Effector memory CD8-positive, alpha-beta T cell (primary cell): ENCODE results near the gene NOTCH3.

Source experiments
- ATAC-seq: fragments of 150-1000 bp; cut with Tn5 transposase; replicated peaks from 2 replicates; pipeline ENCODE4 v1.10.0; 2021; ENCODE audit warnings: mild to moderate bottlenecking, moderate library complexity
- DNase-seq, 3 experiments: peaks; one replicate each; pipeline ENCODE4 v3.0.0; 2021
- H3K27ac Mint-ChIP-seq, 2 donors: one replicate each; pipeline ENCODE4 v1.8.0; 2022; ENCODE audit warnings: mild to moderate bottlenecking in 2 of 2, mixed read lengths in 2 of 2, moderate library complexity in 2 of 2
- H3K27me3 Mint-ChIP-seq, 2 donors: one replicate each; pipeline ENCODE4 v1.8.0; 2022; ENCODE audit warnings: mixed read lengths in 2 of 2
- H3K36me3 Mint-ChIP-seq: one replicate; pipeline ENCODE4 v1.8.0; 2022; ENCODE audit warnings: mild to moderate bottlenecking, moderate library complexity, mixed read lengths; ENCODE audit not compliant: insufficient read depth
- H3K4me1 Mint-ChIP-seq, 2 donors: one replicate each; pipeline ENCODE4 v1.8.0; 2022; ENCODE audit warnings: low read depth in 2 of 2, mixed read lengths in 2 of 2
- H3K4me3 Mint-ChIP-seq, 2 donors: one replicate each; pipeline ENCODE4 v1.8.0; 2022; ENCODE audit warnings: mild to moderate bottlenecking in 2 of 2, mixed read lengths in 2 of 2, moderate library complexity in 2 of 2
- H3K9me3 Mint-ChIP-seq, 2 donors: one replicate each; pipeline ENCODE4 v1.8.0; 2022; ENCODE audit warnings: mixed read lengths in 2 of 2

Gene NOTCH3

GRCh38 chr19:15223649-15224361 is 23.0 kb upstream of the NOTCH3 start:
- Mint-ChIP-seq H3K4me3 (peak overlapping the region; percentile 81 to 86), H3K4me1 (peaks cover 9 to 10% of the 10 kb centered on the region in 2 donors), H3K36me3 (peaks cover 3% of the 10 kb centered on the region), H3K27ac (peak overlapping the region; percentile 65 to 72), H3K27me3 (peaks cover 41 to 48% of the 10 kb centered on the region in 2 donors), H3K9me3 (no peaks in the 10 kb centered on the region)
- no peak for ATAC-seq
- DNase-seq: no peak

- Mint-ChIP-seq H3K36me3 (peaks cover 3% of the 10 kb centered on the region), H3K4me3 (peak overlapping the region; percentile 81 to 86), H3K27ac (peak overlapping the region in 1 of 2 donors; percentile 2), H3K4me1 (peaks cover 9 to 10% of the 10 kb centered on the region in 2 donors), H3K9me3 (no peaks in the 10 kb centered on the region), H3K27me3 (peaks cover 43 to 48% of the 10 kb centered on the region in 2 donors)
- DNase-seq (peak; percentile 45 to 60 (median 47)), ATAC-seq (peak; percentile 98)
These were observed 22.2 kb upstream of the NOTCH3 start for GRCh38 chr19:15222738-15223648.

GRCh38 chr19:15220833-15221232 is 20.0 kb upstream of the NOTCH3 start:
- peaks cover 3% of the 10 kb centered on the region for H3K36me3 Mint-ChIP-seq

GRCh38 chr19:15218501-15218900 is 17.7 kb upstream of the NOTCH3 start:
- no peak overlapping the region for H3K4me3 Mint-ChIP-seq
- H3K36me3 Mint-ChIP-seq: peaks cover 3% of the 10 kb centered on the region
- DNase-seq (no peak), ATAC-seq (no peak)
- H3K9me3 Mint-ChIP-seq: no peaks in the 10 kb centered on the region
- H3K27ac Mint-ChIP-seq: no peak overlapping the region
- peaks cover 24 to 31% of the 10 kb centered on the region in 2 donors for H3K27me3 Mint-ChIP-seq
- H3K4me1 Mint-ChIP-seq: peaks cover 3 to 5% of the 10 kb centered on the region in 2 donors

More at GRCh38 chr19:15220833-15221232, 20.0 kb upstream of the NOTCH3 start:
- Mint-ChIP-seq H3K4me3 (no peak overlapping the region), H3K9me3 (no peaks in the 10 kb centered on the region), H3K4me1 (peaks cover 9 to 10% of the 10 kb centered on the region in 2 donors), H3K27me3 (peaks cover 36 to 48% of the 10 kb centered on the region in 2 donors), H3K27ac (no peak overlapping the region)
- DNase-seq (no peak), ATAC-seq (no peak)

GRCh38 chr19:15216363-15216762 is 15.6 kb upstream of the NOTCH3 start:
- Mint-ChIP-seq H3K36me3 (no peaks in the 10 kb centered on the region), H3K27me3 (peaks cover 12 to 20% of the 10 kb centered on the region in 2 donors), H3K9me3 (no peaks in the 10 kb centered on the region), H3K4me1 (no peaks in the 10 kb centered on the region), H3K27ac (no peak overlapping the region), H3K4me3 (no peak overlapping the region)
- ATAC-seq: no peak
- DNase-seq: no peak

- no peaks in the 10 kb centered on the region for H3K4me1 Mint-ChIP-seq
- no peak for DNase-seq
- no peaks in the 10 kb centered on the region for H3K9me3 Mint-ChIP-seq
- H3K27me3 Mint-ChIP-seq: peaks cover 2 to 7% of the 10 kb centered on the region in 2 donors
- H3K4me3 Mint-ChIP-seq: no peak overlapping the region
- no peaks in the 10 kb centered on the region for H3K36me3 Mint-ChIP-seq
- no peak for ATAC-seq
- H3K27ac Mint-ChIP-seq: no peak overlapping the region
These were observed 13.1 kb upstream of the NOTCH3 start for GRCh38 chr19:15213715-15214381.

- Mint-ChIP-seq H3K9me3 (no peaks in the 10 kb centered on the region), H3K27me3 (peaks cover 0 to 7% of the 10 kb centered on the region in 2 donors), H3K36me3 (no peaks in the 10 kb centered on the region), H3K4me1 (no peaks in the 10 kb centered on the region), H3K4me3 (no peak overlapping the region), H3K27ac (no peak overlapping the region)
- ATAC-seq (no peak), DNase-seq (no peak)
These were observed 11.9 kb upstream of the NOTCH3 start for GRCh38 chr19:15212711-15213110.

- peak; percentile 50 for ATAC-seq
- H3K27me3 Mint-ChIP-seq: peaks cover 9 to 16% of the 10 kb centered on the region in 2 donors
- H3K9me3 Mint-ChIP-seq: no peaks in the 10 kb centered on the region
- no peaks in the 10 kb centered on the region for H3K4me1 Mint-ChIP-seq
- H3K4me3 Mint-ChIP-seq: no peak overlapping the region
- no peak for DNase-seq
- H3K27ac Mint-ChIP-seq: peak overlapping the region in 1 of 2 donors; percentile 32
- H3K36me3 Mint-ChIP-seq: no peaks in the 10 kb centered on the region
These were observed 9.6 kb upstream of the NOTCH3 start for GRCh38 chr19:15210323-15210781.

GRCh38 chr19:15201374-15202023 is 704 bp upstream of the NOTCH3 start:
- Mint-ChIP-seq H3K4me1 (peaks cover 0 to 10% of the 10 kb centered on the region in 2 donors), H3K9me3 (no peaks in the 10 kb centered on the region), H3K27ac (no peak overlapping the region), H3K36me3 (no peaks in the 10 kb centered on the region), H3K4me3 (peak overlapping the region; percentile 44 to 72), H3K27me3 (peaks cover 58 to 87% of the 10 kb centered on the region in 2 donors)
- DNase-seq: no peak
- no peak for ATAC-seq

- Mint-ChIP-seq H3K4me3 (peak overlapping the region; percentile 1 to 72), H3K27ac (no peak overlapping the region), H3K27me3 (peaks cover 52 to 84% of the 10 kb centered on the region in 2 donors), H3K9me3 (no peaks in the 10 kb centered on the region), H3K36me3 (no peaks in the 10 kb centered on the region), H3K4me1 (peaks cover 0 to 11% of the 10 kb centered on the region in 2 donors)
- no peak for ATAC-seq
- DNase-seq: no peak
These were observed 888 bp downstream of the NOTCH3 start for GRCh38 chr19:15199661-15200552.

- DNase-seq (no peak), ATAC-seq (no peak)
- Mint-ChIP-seq H3K27ac (no peak overlapping the region), H3K4me1 (peaks cover 7 to 15% of the 10 kb centered on the region in 2 donors), H3K4me3 (peak overlapping the region; percentile 1 to 72), H3K36me3 (no peaks in the 10 kb centered on the region), H3K27me3 (peaks cover 60 to 84% of the 10 kb centered on the region in 2 donors), H3K9me3 (no peaks in the 10 kb centered on the region)
These were observed 1.7 kb downstream of the NOTCH3 start for GRCh38 chr19:15198951-15199660.
